Measurements from ENCODE around the gene GMPR2. TPM values are rescaled to one million over a fixed set of nuclear protein-coding genes. Genes with fewer than 3 reads are reported as not detected.

The GMPR2 gene
- total and polyA plus RNA-seq, 2 of the 13 experiments (the other 11 are each of a cell fraction or from before 2014, with no cell fraction given), result 210 to 273 TPM

- TF ChIP-seq, protein P1, sequence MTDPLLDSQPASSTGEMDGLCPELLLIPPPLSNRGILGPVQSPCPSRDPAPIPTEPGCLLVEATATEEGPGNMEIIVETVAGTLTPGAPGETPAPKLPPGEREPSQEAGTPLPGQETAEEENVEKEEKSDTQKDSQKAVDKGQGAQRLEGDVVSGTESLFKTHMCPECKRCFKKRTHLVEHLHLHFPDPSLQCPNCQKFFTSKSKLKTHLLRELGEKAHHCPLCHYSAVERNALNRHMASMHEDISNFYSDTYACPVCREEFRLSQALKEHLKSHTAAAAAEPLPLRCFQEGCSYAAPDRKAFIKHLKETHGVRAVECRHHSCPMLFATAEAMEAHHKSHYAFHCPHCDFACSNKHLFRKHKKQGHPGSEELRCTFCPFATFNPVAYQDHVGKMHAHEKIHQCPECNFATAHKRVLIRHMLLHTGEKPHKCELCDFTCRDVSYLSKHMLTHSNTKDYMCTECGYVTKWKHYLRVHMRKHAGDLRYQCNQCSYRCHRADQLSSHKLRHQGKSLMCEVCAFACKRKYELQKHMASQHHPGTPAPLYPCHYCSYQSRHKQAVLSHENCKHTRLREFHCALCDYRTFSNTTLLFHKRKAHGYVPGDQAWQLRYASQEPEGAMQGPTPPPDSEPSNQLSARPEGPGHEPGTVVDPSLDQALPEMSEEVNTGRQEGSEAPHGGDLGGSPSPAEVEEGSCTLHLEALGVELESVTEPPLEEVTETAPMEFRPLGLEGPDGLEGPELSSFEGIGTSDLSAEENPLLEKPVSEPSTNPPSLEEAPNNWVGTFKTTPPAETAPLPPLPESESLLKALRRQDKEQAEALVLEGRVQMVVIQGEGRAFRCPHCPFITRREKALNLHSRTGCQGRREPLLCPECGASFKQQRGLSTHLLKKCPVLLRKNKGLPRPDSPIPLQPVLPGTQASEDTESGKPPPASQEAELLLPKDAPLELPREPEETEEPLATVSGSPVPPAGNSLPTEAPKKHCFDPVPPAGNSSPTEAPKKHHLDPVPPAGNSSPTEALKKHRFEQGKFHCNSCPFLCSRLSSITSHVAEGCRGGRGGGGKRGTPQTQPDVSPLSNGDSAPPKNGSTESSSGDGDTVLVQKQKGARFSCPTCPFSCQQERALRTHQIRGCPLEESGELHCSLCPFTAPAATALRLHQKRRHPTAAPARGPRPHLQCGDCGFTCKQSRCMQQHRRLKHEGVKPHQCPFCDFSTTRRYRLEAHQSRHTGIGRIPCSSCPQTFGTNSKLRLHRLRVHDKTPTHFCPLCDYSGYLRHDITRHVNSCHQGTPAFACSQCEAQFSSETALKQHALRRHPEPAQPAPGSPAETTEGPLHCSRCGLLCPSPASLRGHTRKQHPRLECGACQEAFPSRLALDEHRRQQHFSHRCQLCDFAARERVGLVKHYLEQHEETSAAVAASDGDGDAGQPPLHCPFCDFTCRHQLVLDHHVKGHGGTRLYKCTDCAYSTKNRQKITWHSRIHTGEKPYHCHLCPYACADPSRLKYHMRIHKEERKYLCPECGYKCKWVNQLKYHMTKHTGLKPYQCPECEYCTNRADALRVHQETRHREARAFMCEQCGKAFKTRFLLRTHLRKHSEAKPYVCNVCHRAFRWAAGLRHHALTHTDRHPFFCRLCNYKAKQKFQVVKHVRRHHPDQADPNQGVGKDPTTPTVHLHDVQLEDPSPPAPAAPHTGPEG (CRISPR knock-in tag; IDR thresholded peaks at IDR 0.05), result peak; percentile 96
- TF ChIP-seq ZNF772 (CRISPR knock-in tag; IDR thresholded peaks at IDR 0.05), result peak; percentile 100
- peak; percentile 97 for TF ChIP-seq ZNF275 (CRISPR knock-in tag; IDR thresholded peaks at IDR 0.05; ENCODE audit: borderline replicate concordance)
- TF ChIP-seq, protein P2, sequence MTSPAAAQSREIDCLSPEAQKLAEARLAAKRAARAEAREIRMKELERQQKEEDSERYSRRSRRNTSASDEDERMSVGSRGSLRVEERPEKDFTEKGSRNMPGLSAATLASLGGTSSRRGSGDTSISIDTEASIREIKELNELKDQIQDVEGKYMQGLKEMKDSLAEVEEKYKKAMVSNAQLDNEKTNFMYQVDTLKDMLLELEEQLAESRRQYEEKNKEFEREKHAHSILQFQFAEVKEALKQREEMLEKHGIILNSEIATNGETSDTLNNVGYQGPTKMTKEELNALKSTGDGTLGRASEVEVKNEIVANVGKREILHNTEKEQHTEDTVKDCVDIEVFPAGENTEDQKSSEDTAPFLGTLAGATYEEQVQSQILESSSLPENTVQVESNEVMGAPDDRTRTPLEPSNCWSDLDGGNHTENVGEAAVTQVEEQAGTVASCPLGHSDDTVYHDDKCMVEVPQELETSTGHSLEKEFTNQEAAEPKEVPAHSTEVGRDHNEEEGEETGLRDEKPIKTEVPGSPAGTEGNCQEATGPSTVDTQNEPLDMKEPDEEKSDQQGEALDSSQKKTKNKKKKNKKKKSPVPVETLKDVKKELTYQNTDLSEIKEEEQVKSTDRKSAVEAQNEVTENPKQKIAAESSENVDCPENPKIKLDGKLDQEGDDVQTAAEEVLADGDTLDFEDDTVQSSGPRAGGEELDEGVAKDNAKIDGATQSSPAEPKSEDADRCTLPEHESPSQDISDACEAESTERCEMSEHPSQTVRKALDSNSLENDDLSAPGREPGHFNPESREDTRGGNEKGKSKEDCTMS (CRISPR knock-in tag; conservative IDR thresholded peaks at IDR 0.05), result peak; percentile 86; the same call in 1 of the 2 replicates
- TF ChIP-seq SIN3A (IDR thresholded peaks at IDR 0.05; ENCODE audit: borderline replicate concordance, low read depth, low read length), result peak; percentile 95
- peak; percentile 52; the same call in 1 of the 2 replicates for TF ChIP-seq ZNF274 (CRISPR knock-in tag; IDR thresholded peaks at IDR 0.05)
- TF ChIP-seq RCOR2 (CRISPR knock-in tag; IDR thresholded peaks at IDR 0.05), result peak; percentile 60; the same call in 1 of the 2 replicates
- peak; percentile 83; the same call in 1 of the 2 replicates for TF ChIP-seq ZNF790 (CRISPR knock-in tag; IDR thresholded peaks at IDR 0.05; ENCODE audit: borderline replicate concordance)
- TF ChIP-seq ZNF337 (CRISPR knock-in tag; IDR thresholded peaks at IDR 0.05; ENCODE audit: borderline replicate concordance, low read depth), result no peak
- TF ChIP-seq FOXO1 (CRISPR knock-in tag; IDR thresholded peaks at IDR 0.05), result peak; percentile 87
- peak; percentile 97 for TF ChIP-seq SALL1 (CRISPR knock-in tag; IDR thresholded peaks at IDR 0.05)
- no peak; the same call in 1 of the 2 replicates for TF ChIP-seq ZNF136 (CRISPR knock-in tag; IDR thresholded peaks at IDR 0.05; ENCODE audit: low read depth)
- TF ChIP-seq ZNF883 (CRISPR knock-in tag; IDR thresholded peaks at IDR 0.05; ENCODE audit: not compliant biosample characterization), result peak; percentile 75
- TF ChIP-seq PLRG1 (conservative IDR thresholded peaks at IDR 0.05), result no peak
- TF ChIP-seq, protein P3, sequence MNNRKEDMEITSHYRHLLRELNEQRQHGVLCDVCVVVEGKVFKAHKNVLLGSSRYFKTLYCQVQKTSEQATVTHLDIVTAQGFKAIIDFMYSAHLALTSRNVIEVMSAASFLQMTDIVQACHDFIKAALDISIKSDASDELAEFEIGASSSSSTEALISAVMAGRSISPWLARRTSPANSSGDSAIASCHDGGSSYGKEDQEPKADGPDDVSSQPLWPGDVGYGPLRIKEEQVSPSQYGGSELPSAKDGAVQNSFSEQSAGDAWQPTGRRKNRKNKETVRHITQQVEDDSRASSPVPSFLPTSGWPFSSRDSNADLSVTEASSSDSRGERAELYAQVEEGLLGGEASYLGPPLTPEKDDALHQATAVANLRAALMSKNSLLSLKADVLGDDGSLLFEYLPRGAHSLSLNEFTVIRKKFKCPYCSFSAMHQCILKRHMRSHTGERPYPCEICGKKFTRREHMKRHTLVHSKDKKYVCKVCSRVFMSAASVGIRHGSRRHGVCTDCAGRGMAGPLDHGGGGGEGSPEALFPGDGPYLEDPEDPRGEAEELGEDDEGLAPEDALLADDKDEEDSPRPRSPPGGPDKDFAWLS (CRISPR knock-in tag; IDR thresholded peaks at IDR 0.05; ENCODE audit: borderline replicate concordance), result peak; percentile 94
- TF ChIP-seq HOXA7 (CRISPR knock-in tag; IDR thresholded peaks at IDR 0.05), result peak; percentile 76
- peak; percentile 98 for TF ChIP-seq KLF9 (CRISPR knock-in tag; IDR thresholded peaks at IDR 0.05; ENCODE audit: low read depth)
These were observed 17.0 kb upstream of the GMPR2 start, which contains the start of gene MDP1 (continued) for GRCh38 chr14:24215495-24216344.
